OCI-LY7 (cell line): ENCODE results near the gene CABLES1. TPM values are rescaled to one million over a fixed set of nuclear protein-coding genes. Genes with fewer than 3 reads are reported as not detected.

ENCODE experiments used
- BruUV-seq: library from RNA; stranded (reverse); fragments of 400-500 nt; replicated peaks from 2 replicates; lab custom pipeline; 2021; lab: Mats Ljungman, UMichigan
- CTCF ChIA-PET: fragments of 300-600 bp; sonication (Branson Sonifier 250); formaldehyde crosslinking; loops from one replicate; lab custom pipeline; 2022; ENCODE audit warnings: antibody characterized with exemption; ENCODE audit not compliant: unreplicated experiment; lab: Charles Lee
- POLR2A ChIA-PET: fragments of 300-600 bp; sonication (Branson Sonifier 250); formaldehyde crosslinking; loops from one replicate; lab custom pipeline; 2022; ENCODE audit warnings: antibody characterized with exemption; lab: Charles Lee
- DNase-seq: peaks from one replicate; pipeline ENCODE4 v3.0.0-alpha.2; 2015; ENCODE audit warnings: low spot score
- H2AFZ ChIP-seq: fragments of 200-600 bp; sonication (generic), shearing (Covaris generic); 2 replicates; pipeline ENCODE4 v1.6.1; 2014; ENCODE audit warnings: mild to moderate bottlenecking, antibody characterized with exemption, low read length, moderate library complexity
- H3K27ac ChIP-seq: fragments of 200-600 bp; sonication (generic); 2 replicates; pipeline ENCODE4 v1.5.1; 2014; ENCODE audit warnings: mixed run types, low read depth, mild to moderate bottlenecking, moderate library complexity, low read length, inconsistent platforms; ENCODE audit not compliant: poor library complexity, severe bottlenecking
- H3K36me3 ChIP-seq: fragments of 200-600 bp; sonication (generic); 2 replicates; pipeline ENCODE4 v1.6.1; 2014; ENCODE audit warnings: mild to moderate bottlenecking, antibody characterized with exemption, low read length, moderate library complexity, mixed read lengths; ENCODE audit not compliant: insufficient read depth
- H3K4me1 ChIP-seq: fragments of 200-600 bp; sonication (generic); 2 replicates; pipeline ENCODE4 v1.5.1; 2014; ENCODE audit warnings: mild to moderate bottlenecking, low read length; ENCODE audit not compliant: insufficient read depth, poor library complexity, severe bottlenecking
- H3K4me2 ChIP-seq: fragments of 200-600 bp; sonication (generic); 2 replicates; pipeline ENCODE4 v1.6.1; 2014; ENCODE audit warnings: mild to moderate bottlenecking, low read length
- H3K4me3 ChIP-seq: fragments of 200-600 bp; sonication (generic); 2 replicates; pipeline ENCODE4 v1.5.1; 2014; ENCODE audit warnings: mild to moderate bottlenecking, low read depth, low read length; ENCODE audit not compliant: poor library complexity, severe bottlenecking
- H3K79me2 ChIP-seq: fragments of 200-600 bp; sonication (generic); 2 replicates; pipeline ENCODE4 v1.6.1; 2016; ENCODE audit warnings: low read depth, mild to moderate bottlenecking, low read length, moderate library complexity, mixed read lengths; ENCODE audit not compliant: insufficient read depth
- H3K9me2 ChIP-seq: fragments of 200-600 bp; sonication (generic); 2 replicates; pipeline ENCODE4 v1.6.1; 2016; ENCODE audit warnings: mild to moderate bottlenecking, low read length, mixed read lengths; ENCODE audit not compliant: insufficient read depth
- H3K9me3 ChIP-seq: fragments of 200-600 bp; sonication (generic); 2 replicates; pipeline ENCODE4 v1.6.1; 2014; ENCODE audit warnings: mild to moderate bottlenecking, mixed run types, low read length, mixed read lengths
- H4K20me1 ChIP-seq: fragments of 200-600 bp; sonication (generic); 2 replicates; pipeline ENCODE4 v1.6.1; 2014; ENCODE audit warnings: mild to moderate bottlenecking, antibody characterized with exemption, low read length, moderate library complexity, mixed read lengths; ENCODE audit not compliant: insufficient read depth
- EZH2phosphoT487 ChIP-seq: fragments of 200-600 bp; sonication (generic); IDR thresholded peaks from 2 replicates; pipeline ENCODE4 v1.6.1; 2018; ENCODE audit warnings: low read depth, borderline replicate concordance, mild to moderate bottlenecking, mixed run types, antibody characterized with exemption, low read length, moderate library complexity, mixed read lengths
- intact Hi-C: fragments of 100-400 bp; cut with micrococcal nuclease; formaldehyde crosslinking; loops from one replicate; pipeline ENCODE4 v1.10.0; 2022; ENCODE audit not compliant: unreplicated experiment
- total RNA-seq, 2 experiments: library from RNA; depleted of rRNA in 1 of 2; stranded (reverse); fragments of >200 nt in 1 of 2; shearing (Covaris generic) in 1 of 2; gene quantifications; 2 replicates each; pipeline ENCODE4 v1.2.3, GENCODE V29; 2014 to 2022
- TF ChIP-seq, protein P1 (sequence below): fragments of 200-600 bp; sonication (generic); conservative IDR thresholded peaks from 2 replicates; pipeline ENCODE4 v1.5.1; 2014; ENCODE audit warnings: mild to moderate bottlenecking, antibody characterized with exemption, low read length, moderate library complexity, mixed read lengths

CABLES1 gene
- total RNA-seq, 2 experiments from 2014 or later = 20.6 to 28.7 TPM

DNA sequence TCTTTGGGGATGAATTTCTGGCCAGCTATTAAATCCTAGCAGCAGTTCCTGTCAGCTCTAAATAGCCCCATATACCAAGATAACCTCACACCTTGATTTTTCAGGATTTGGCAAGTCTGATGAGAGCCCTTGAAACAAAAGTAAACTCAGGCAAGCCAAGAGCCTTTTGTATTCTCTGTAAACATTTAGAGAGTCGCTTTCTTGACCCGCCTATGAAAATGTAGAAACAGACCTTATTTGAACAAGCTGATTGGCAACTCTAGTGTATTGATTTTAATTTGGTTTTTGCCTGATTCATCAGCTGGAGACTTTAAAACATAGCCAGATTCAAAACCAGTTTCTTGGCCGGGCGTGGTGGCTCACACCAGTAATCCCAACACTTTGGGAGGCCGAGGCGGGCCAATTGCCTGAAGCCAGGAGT is 43.4 kb downstream of the CABLES1 start:
- POLR2A ChIA-PET = interaction anchor here (0.6 to 1.4 kb wide), 3 partner anchors 13 to 379 kb away, joined by 3 to 7 read pairs (median 4); no protein-coding TSS in a partner anchor

DNA sequence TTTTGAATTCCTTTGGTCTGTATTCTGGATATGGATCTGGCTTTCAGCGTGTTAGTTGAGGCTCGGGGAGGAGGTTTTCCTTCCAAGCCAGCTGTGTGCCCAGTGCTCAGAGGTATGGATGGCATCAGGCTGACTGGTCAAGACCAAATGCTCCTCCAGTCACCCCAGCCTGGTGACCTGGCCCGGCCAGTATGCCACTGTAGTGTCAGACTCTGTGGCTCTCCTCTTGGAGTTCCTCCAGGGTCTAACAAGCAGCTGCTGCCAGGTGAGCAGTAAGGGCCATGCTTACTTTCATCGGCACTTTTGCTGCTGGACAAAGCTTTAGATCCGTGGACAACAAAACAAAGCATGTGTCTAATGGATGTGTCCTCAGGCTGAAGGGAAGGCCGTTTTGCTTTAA is 44.1 kb downstream of the CABLES1 start:
- Histone ChIP-seq H3K9me3 (no peaks in the 10 kb centered on the region), H4K20me1 (no peaks in the 10 kb centered on the region), H3K36me3 (no peaks in the 10 kb centered on the region), H3K4me1 (peaks cover 57% of the 10 kb centered on the region), H3K4me3 (no peak overlapping the region), H3K27ac (no peak overlapping the region), H2AFZ (no peak overlapping the region), H3K79me2 (peaks cover 6% of the 10 kb centered on the region; the same call in 1 of the 2 replicates), H3K9me2 (no peaks in the 10 kb centered on the region), H3K4me2 (no peak overlapping the region)
- POLR2A ChIA-PET = interaction anchor here (0.9 to 2.5 kb wide), 4 partner anchors 12 to 31 kb away, joined by 5 to 12 read pairs (median 6); no protein-coding TSS in a partner anchor
- intact Hi-C loops = no loop called here
- DNase-seq = no peak
- TF ChIP-seq, protein P1, sequence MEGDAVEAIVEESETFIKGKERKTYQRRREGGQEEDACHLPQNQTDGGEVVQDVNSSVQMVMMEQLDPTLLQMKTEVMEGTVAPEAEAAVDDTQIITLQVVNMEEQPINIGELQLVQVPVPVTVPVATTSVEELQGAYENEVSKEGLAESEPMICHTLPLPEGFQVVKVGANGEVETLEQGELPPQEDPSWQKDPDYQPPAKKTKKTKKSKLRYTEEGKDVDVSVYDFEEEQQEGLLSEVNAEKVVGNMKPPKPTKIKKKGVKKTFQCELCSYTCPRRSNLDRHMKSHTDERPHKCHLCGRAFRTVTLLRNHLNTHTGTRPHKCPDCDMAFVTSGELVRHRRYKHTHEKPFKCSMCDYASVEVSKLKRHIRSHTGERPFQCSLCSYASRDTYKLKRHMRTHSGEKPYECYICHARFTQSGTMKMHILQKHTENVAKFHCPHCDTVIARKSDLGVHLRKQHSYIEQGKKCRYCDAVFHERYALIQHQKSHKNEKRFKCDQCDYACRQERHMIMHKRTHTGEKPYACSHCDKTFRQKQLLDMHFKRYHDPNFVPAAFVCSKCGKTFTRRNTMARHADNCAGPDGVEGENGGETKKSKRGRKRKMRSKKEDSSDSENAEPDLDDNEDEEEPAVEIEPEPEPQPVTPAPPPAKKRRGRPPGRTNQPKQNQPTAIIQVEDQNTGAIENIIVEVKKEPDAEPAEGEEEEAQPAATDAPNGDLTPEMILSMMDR = no peak
- no TSS peak for BruUV-seq
- CTCF ChIA-PET = no interaction called here

More for the DNA sequence above, 43.4 kb downstream of the CABLES1 start:
- BruUV-seq = no TSS peak
- H3K4me2 ChIP-seq = no peak overlapping the region
- no peak overlapping the region for H3K4me3 ChIP-seq
- peaks cover 51% of the 10 kb centered on the region for H3K4me1 ChIP-seq
- H3K27ac ChIP-seq = no peak overlapping the region
- no peaks in the 10 kb centered on the region for H3K9me2 ChIP-seq
- CTCF ChIA-PET = no interaction called here
- H2AFZ ChIP-seq = no peak overlapping the region
- intact Hi-C loops = no loop called here
- no peaks in the 10 kb centered on the region for H3K9me3 ChIP-seq
- TF ChIP-seq, protein P1 = no peak
- TF ChIP-seq EZH2phosphoT487 = no peak
- DNase-seq = no peak
- H3K79me2 ChIP-seq = peaks cover 6% of the 10 kb centered on the region; the same call in 1 of the 2 replicates
- H4K20me1 ChIP-seq = no peaks in the 10 kb centered on the region
- H3K36me3 ChIP-seq = no peaks in the 10 kb centered on the region

DNA sequence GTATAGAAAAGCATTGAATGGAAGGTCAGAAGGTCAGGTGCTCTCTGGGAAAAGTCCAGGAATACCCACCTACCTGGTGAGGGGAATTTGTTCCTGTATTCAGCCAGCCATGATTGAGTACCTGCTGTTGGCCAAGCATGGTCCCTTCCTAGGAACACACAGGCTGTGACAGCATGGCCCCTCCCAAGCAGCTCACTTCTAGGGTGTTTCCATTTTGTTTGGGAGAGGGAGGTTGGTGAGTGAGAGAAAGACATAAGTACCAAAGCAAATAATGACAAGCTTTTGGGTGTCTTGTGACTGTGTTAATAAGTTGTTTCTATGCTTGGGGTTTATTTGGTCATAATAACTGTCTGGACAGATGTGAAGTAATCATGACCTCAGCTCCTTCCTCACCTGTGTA is 46.3 kb downstream of the CABLES1 start:
- no peak overlapping the region for H3K4me3 ChIP-seq
- intact Hi-C loops = loop anchor here (2.0 kb wide), 1 partner anchor 37 kb away; no protein-coding TSS in a partner anchor
- no peak overlapping the region for H3K27ac ChIP-seq
- H4K20me1 ChIP-seq = no peaks in the 10 kb centered on the region
- ChIA-PET POLR2A (interaction anchor here (0.6 to 2.6 kb wide), 11 partner anchors 10 to 395 kb away, joined by 3 to 14 read pairs (median 4); no protein-coding TSS in a partner anchor), CTCF (interaction anchor here (0.7 kb wide), 1 partner anchor 14 kb away, joined by 3 read pairs; no protein-coding TSS in a partner anchor)
- no peaks in the 10 kb centered on the region for H3K9me3 ChIP-seq
- H2AFZ ChIP-seq = no peak overlapping the region
- no peak for DNase-seq
- no peaks in the 10 kb centered on the region for H3K36me3 ChIP-seq
- peaks cover 6% of the 10 kb centered on the region; the same call in 1 of the 2 replicates for H3K79me2 ChIP-seq
- H3K9me2 ChIP-seq = no peaks in the 10 kb centered on the region
- no TSS peak for BruUV-seq
- TF ChIP-seq, protein P1 = 0 out of 2 replicates have a peak, but pooled peaks have one; percentile 13
- TF ChIP-seq EZH2phosphoT487 = no peak
- H3K4me1 ChIP-seq = peaks cover 56% of the 10 kb centered on the region
- H3K4me2 ChIP-seq = peak overlapping the region; percentile 14; the same call in 1 of the 2 replicates
